DND-41 (cell line): ENCODE data around the gene TMEM181.

Experiments
- EZH2 ChIP-seq: IDR thresholded peaks from 3 replicates; pipeline ENCODE4 v1.6.1; 2012; ENCODE audit warnings: borderline replicate concordance, low read depth, mild to moderate bottlenecking, moderate library complexity, low read length, inconsistent platforms; ENCODE audit not compliant: severe bottlenecking
- TF ChIP-seq, protein P1 (sequence below): IDR thresholded peaks from 2 replicates; pipeline ENCODE4 v1.5.1; 2012; ENCODE audit warnings: borderline replicate concordance, low read length, moderate library complexity, mild to moderate bottlenecking; ENCODE audit not compliant: poor library complexity, severe bottlenecking; ENCODE audit errors: extremely low read depth

DNA sequence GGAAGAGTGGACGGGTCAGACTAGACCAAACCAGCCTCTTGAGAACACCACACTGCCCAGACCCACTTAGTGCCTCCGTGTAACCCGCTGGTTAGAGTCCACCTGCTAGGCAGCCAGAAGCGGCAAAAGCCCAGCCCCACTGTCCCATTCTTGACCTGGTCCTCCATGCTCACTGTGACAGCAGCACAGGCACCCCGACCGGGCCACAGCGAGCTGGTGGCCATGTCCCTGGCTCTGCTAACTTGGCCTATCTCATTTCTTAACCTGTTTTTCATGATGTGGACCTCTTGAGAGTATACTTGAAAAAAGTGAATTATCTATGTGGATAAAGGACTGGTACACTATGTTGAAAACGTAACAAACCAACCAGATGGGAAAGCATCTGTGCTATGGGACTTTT, 44.9 kb upstream of the TMEM181 start:
- TF ChIP-seq, protein P1, sequence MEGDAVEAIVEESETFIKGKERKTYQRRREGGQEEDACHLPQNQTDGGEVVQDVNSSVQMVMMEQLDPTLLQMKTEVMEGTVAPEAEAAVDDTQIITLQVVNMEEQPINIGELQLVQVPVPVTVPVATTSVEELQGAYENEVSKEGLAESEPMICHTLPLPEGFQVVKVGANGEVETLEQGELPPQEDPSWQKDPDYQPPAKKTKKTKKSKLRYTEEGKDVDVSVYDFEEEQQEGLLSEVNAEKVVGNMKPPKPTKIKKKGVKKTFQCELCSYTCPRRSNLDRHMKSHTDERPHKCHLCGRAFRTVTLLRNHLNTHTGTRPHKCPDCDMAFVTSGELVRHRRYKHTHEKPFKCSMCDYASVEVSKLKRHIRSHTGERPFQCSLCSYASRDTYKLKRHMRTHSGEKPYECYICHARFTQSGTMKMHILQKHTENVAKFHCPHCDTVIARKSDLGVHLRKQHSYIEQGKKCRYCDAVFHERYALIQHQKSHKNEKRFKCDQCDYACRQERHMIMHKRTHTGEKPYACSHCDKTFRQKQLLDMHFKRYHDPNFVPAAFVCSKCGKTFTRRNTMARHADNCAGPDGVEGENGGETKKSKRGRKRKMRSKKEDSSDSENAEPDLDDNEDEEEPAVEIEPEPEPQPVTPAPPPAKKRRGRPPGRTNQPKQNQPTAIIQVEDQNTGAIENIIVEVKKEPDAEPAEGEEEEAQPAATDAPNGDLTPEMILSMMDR, result no peak
- no peak for TF ChIP-seq EZH2
